Heart left ventricle (tissue), 16 donors: ENCODE measurements around the gene PCSK6. TPM values are rescaled to one million over a fixed set of nuclear protein-coding genes. Genes with fewer than 3 reads are reported as not detected.

Source experiments
- ATAC-seq, 4 donors: fragments of 200-7000 bp; cut with Tn5 transposase; one replicate each; pipeline ENCODE4 v1.9.1; 2020 to 2022; ENCODE audit warnings: moderate library complexity in 4 of 4, mild to moderate bottlenecking in 3 of 4, moderate number of reproducible peaks in 1 of 4
- DNase-seq, 5 donors: peaks; one replicate each; pipeline ENCODE4 v3.0.0-alpha.2; 2020
- H3K27ac ChIP-seq, 12 donors: fragments of 200-600 bp; sonication (generic) in 4 of 12; one replicate each; pipeline versions ENCODE4 v1.5.0 to v1.8.0; 2016 to 2022; ENCODE audit warnings: mild to moderate bottlenecking in 2 of 12
- H3K27me3 ChIP-seq, 9 donors: fragments of 200-600 bp; sonication (generic) in 2 of 9; one replicate each; pipeline versions ENCODE4 v1.5.1 to v1.8.0; 2016 to 2022; ENCODE audit warnings: mild to moderate bottlenecking in 3 of 9
- H3K36me3 ChIP-seq, 9 donors: fragments of 200-600 bp; sonication (generic) in 2 of 9; one replicate each; pipeline versions ENCODE4 v1.5.0 to v1.8.0; 2018 to 2022; ENCODE audit warnings: mild to moderate bottlenecking in 2 of 9
- H3K4me1 ChIP-seq, 12 donors: fragments of 200-600 bp; sonication (generic) in 4 of 12; one replicate each; pipeline versions ENCODE4 v1.5.0 to v1.8.0; 2016 to 2022; ENCODE audit warnings: mild to moderate bottlenecking in 3 of 12
- H3K4me3 ChIP-seq, 12 donors: fragments of 200-600 bp; sonication (generic) in 4 of 12; one replicate each; pipeline versions ENCODE4 v1.5.0 to v1.8.0; 2017 to 2022; ENCODE audit warnings: mild to moderate bottlenecking in 9 of 12, moderate library complexity in 4 of 12
- H3K9me3 ChIP-seq, 12 donors: fragments of 200-600 bp; sonication (generic) in 4 of 12; one replicate each; pipeline versions ENCODE4 v1.5.0 to v1.8.0; 2016 to 2022; ENCODE audit warnings: mild to moderate bottlenecking in 1 of 12
- CTCF ChIP-seq, 12 donors: fragments of 200-600 bp; sonication (generic) in 4 of 12; IDR thresholded peaks; one replicate each; pipeline versions ENCODE4 v1.5.0 to v1.8.0; 2018 to 2022; ENCODE audit warnings: antibody characterized with exemption in 12 of 12, mild to moderate bottlenecking in 5 of 12
- POLR2A ChIP-seq, 2 donors: fragments of 450-650 bp; IDR thresholded peaks; one replicate each; pipeline ENCODE4 v1.6.1; 2017; ENCODE audit warnings: antibody characterized with exemption in 2 of 2, mild to moderate bottlenecking in 2 of 2, moderate library complexity in 2 of 2
- WGBS, 4 donors: extraction: QIAGEN DNeasy Blood & Tissue Kit in 2 of 4; methylation state at CpG; one replicate each; pipeline versions ENCODE4 v1.1.5 to v1.1.7; 2013 to 2018; 5-methylcytosine and 5-hydroxymethylcytosine counted together
- intact Hi-C, 10 donors: fragments of 100-400 bp; cut with DNase I; formaldehyde crosslinking; loops; one replicate each; pipeline versions ENCODE4 v1.11.1 to v1.14.2; 2022
- polyA plus RNA-seq, 2 donors: library from polyadenylated mRNA; stranded (reverse); fragments of 200-250 nt; gene quantifications; one replicate each; pipeline ENCODE4 v1.2.3, GENCODE V29; 2013
- total RNA-seq, 9 donors: library from RNA; depleted of rRNA in 2 of 9; stranded (reverse); fragments of >200 nt in 2 of 9; fragmentation: NEBNext Ultra II Directional in 3 of 9; extraction: Animal tissue kit (Norgen Biotek cat#: 25700) in 3 of 9; gene quantifications; one replicate each; pipeline versions ENCODE4 v1.1.0 to v1.2.4, GENCODE V29; 2016 to 2023
- donor health status: ischemic (EF 13 %, LVEDD 7.1; RV severe dilation, severe dysfunction).
- donor health status: healthy with polysubstance abuse.
- donor health status: DM: no; HTN: yes; CAD: no.
- donor health status: DM: no; HTN: no; CAD: no.
- donor health status: ischemic (EF 25% LVEDD 6.9; RV normal size, moderate dysfunction).
- donor health status: ischemic (EF 25% LVEDD 5.7; RV mildly dilated, moderate dysfunction).
- donor health status: healthy.
- donor health status: DM: yes; HTN: yes; CAD: no.
- donor health status: ischemic (EF 35%, LVEDD 5.7; RV mildly dilated, moderate dysfunction).
- donor health status: nonischemic (EF 11% LVEDD 7.7; RV severe dilation, severe dysfunction).
- donor health status: DM: yes; HTN: yes; CAD: no.
- donor health status: PGD.
- donor health status: ischemic (EF 29% LVEDD 5.4; RV normal size, mild dysfunction).
- donor health status: nonischemic (EF 23%, LVEDD 6.1; RV moderate dilation, normal function).

PCSK6 gene
- total and polyA plus RNA-seq, 11 donors: 7.3 to 41.7 (median 22.3) TPM

GRCh38 chr15:101504866-101505609 is 15.5 kb upstream of the PCSK6 start:
- no peaks in the 10 kb centered on the region for H3K9me3 ChIP-seq
- ATAC-seq: no peak
- intact Hi-C loops: loop anchor here in 7 of 10 donors (5.0 kb wide), 6 partner anchors 128 to 208 kb away; partner anchors contain the start of gene SNRPA1 (in 2 of the 7)
- H3K27me3 ChIP-seq: peaks cover 0 to 15% (median 0%) of the 10 kb centered on the region in 9 donors
- H3K4me1 ChIP-seq: peaks cover 0 to 21% (median 8%) of the 10 kb centered on the region in 12 donors
- DNase-seq: no peak
- no peaks in the 10 kb centered on the region for H3K36me3 ChIP-seq
- WGBS, 4 donors: 87 to 94% (median 89%) methylated on average over 16 to 17 of the region's 17 CpGs
- no peak for TF ChIP-seq POLR2A (IDR thresholded peaks at IDR 0.05)
- TF ChIP-seq CTCF (IDR thresholded peaks at IDR 0.05): no peak
- no peak overlapping the region for H3K27ac ChIP-seq
- H3K4me3 ChIP-seq: no peak overlapping the region

- peaks cover 0 to 23% (median 10%) of the 10 kb centered on the region in 12 donors for H3K4me1 ChIP-seq
- no peaks in the 10 kb centered on the region for H3K9me3 ChIP-seq
- DNase-seq (no peak), ATAC-seq (no peak)
- WGBS, 4 donors: 80 to 90% (median 87%) methylated on average over 9 of the region's 9 CpGs
- H3K27me3 ChIP-seq: peaks cover 0 to 15% (median 0%) of the 10 kb centered on the region in 9 donors
- no peak overlapping the region for H3K4me3 ChIP-seq
- H3K36me3 ChIP-seq: no peaks in the 10 kb centered on the region
- H3K27ac ChIP-seq: no peak overlapping the region
- TF ChIP-seq CTCF (IDR thresholded peaks at IDR 0.05) (no peak), POLR2A (IDR thresholded peaks at IDR 0.05) (no peak)
- intact Hi-C loops: loop anchor here in 7 of 10 donors (5.0 kb wide), 6 partner anchors 127 to 207 kb away; partner anchors contain the start of gene SNRPA1 (in 2 of the 7)
Measured at GRCh38 chr15:101504373-101504772, 14.9 kb upstream of the PCSK6 start.

GRCh38 chr15:101503296-101503599 is 13.7 kb upstream of the PCSK6 start:
- Histone ChIP-seq H3K27ac (no peak overlapping the region), H3K36me3 (no peaks in the 10 kb centered on the region), H3K27me3 (peaks cover 0 to 15% (median 0%) of the 10 kb centered on the region in 9 donors), H3K4me1 (peaks cover 0 to 25% (median 10%) of the 10 kb centered on the region in 12 donors), H3K9me3 (no peaks in the 10 kb centered on the region), H3K4me3 (no peak overlapping the region)
- intact Hi-C loops: loop anchor here in 8 of 10 donors (2.0 to 5.0 kb wide), 7 partner anchors 126 to 206 kb away; partner anchors contain the start of gene SNRPA1 (in 2 of the 8)
- 94 to 97% (median 96%) methylated on average over 9 of the region's 9 CpGs for whole genome bisulfite sequencing, 4 donors
- TF ChIP-seq POLR2A (IDR thresholded peaks at IDR 0.05) (no peak), CTCF (IDR thresholded peaks at IDR 0.05) (no peak)
- no peak for ATAC-seq
- DNase-seq: no peak

- Histone ChIP-seq H3K36me3 (no peaks in the 10 kb centered on the region), H3K9me3 (no peaks in the 10 kb centered on the region), H3K4me1 (peaks cover 0 to 30% (median 10%) of the 10 kb centered on the region in 12 donors), H3K4me3 (no peak overlapping the region), H3K27ac (no peak overlapping the region), H3K27me3 (peaks cover 0 to 15% (median 0%) of the 10 kb centered on the region in 9 donors)
- 92 to 98% (median 93%) methylated on average over 20 to 23 of the region's 23 CpGs for WGBS, 4 donors
- no peak for ATAC-seq
- DNase-seq: no peak
- TF ChIP-seq CTCF (IDR thresholded peaks at IDR 0.05): no peak
- intact Hi-C loops: loop anchor here in 8 of 10 donors (2.0 to 5.0 kb wide), 7 partner anchors 125 to 205 kb away; partner anchors contain the start of gene SNRPA1 (in 2 of the 8)
Measured at GRCh38 chr15:101502572-101503295, 13.2 kb upstream of the PCSK6 start.
